Measurements from ENCODE around the gene ZNF728. TPM values are rescaled to one million over a fixed set of nuclear protein-coding genes. Genes with fewer than 3 reads are reported as not detected.

Gene ZNF728
- not detected in 5 replicates for total RNA-seq (2022; extraction: Qiagen RNA extraction; ENCODE audit: low read depth)

GRCh38 chr19:23002690-23003422 lies at the start of gene ZNF728:
TSS of gene ZNF728 (minus strand) at chr19:23003176. CDS start at chr19:23003030, 146 bp downstream.

Other genes with a start within 250 kb of the ZNF728 start
- not detected in 5 replicates for gene ZNF99, start 219.0 kb downstream of the ZNF728 start, total RNA-seq (2022; extraction: Qiagen RNA extraction; ENCODE audit: low read depth)
- not detected in 5 replicates for gene ZNF723, start 170.9 kb downstream of the ZNF728 start, total RNA-seq (2022; extraction: Qiagen RNA extraction; ENCODE audit: low read depth)
- not detected in 5 replicates for gene ZNF730, start 113.8 kb upstream of the ZNF728 start, total RNA-seq (2022; extraction: Qiagen RNA extraction; ENCODE audit: low read depth)
- 0.69 to 1.3 TPM (median 0.87 TPM) in 5 replicates for gene ZNF724, start 247.2 kb upstream of the ZNF728 start, total RNA-seq (2022; extraction: Qiagen RNA extraction; ENCODE audit: low read depth)